Stimulated activated CD4-positive, alpha-beta T cell treated with anti-CD3 and anti-CD28 coated beads, Interleukin-1b, Interleukin-23, amount 100 ng/mL, for 1 hour (primary cell): Measurements from ENCODE around the gene DNAJB9.

Source experiments
- DNase-seq, 2 donors: peaks; one replicate each; pipeline ENCODE4 v3.0.0-alpha.2; 2020; ENCODE audit warnings: low read depth in 2 of 2

Gene DNAJB9

GRCh38 chr7:108605559-108606201 is 36.0 kb downstream of the DNAJB9 start:
- no peak for DNase-seq

DNA sequence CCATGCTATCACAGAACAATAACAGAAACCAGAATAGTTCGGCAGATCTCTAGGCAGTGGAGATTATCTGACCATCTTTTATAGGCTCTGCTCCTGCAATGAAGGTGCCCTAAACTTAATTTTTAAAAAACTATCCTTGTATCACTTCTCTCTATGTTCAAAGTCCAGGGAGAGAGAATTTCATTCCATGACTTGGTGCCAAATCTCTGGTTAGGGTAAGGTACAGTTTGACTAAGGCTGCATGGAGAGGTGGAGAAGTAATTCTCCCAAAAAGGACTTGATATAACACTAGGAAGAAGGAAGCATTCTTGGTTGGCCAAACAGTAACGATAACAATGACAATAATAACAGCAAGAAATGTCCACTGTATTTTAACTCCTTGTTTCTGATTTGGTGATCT is 40.0 kb downstream of the DNAJB9 start:
- DNase-seq, result no peak

- no peak for DNase-seq
These were observed 41.6 kb downstream of the DNAJB9 start for GRCh38 chr7:108611268-108611667.

GRCh38 chr7:108613147-108613948 is 43.7 kb downstream of the DNAJB9 start:
- no peak for DNase-seq

DNA sequence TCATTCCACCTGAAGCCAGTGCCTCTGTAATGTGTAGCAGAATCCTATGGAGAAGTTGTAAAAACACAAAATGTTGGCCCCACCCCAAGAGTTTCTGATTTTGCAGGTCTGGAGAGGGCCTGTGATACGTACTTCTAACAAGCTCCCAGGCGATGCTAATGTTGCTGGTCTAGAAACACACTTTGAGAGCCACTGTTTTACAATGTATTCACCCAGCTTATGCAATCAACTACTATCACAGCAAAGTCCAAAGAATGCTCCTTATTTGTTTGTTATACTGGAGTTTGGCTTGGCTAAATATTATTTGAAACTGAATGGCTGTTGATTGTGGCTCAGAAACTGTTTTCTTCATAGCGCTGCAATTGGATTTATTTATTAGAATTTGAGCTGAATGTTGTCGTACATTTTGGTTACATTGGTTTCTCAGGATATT is 44.3 kb downstream of the DNAJB9 start:
- no peak for DNase-seq

GRCh38 chr7:108614896-108615295 is 45.2 kb downstream of the DNAJB9 start:
- DNase-seq, result no peak

GRCh38 chr7:108618056-108618455 is 48.4 kb downstream of the DNAJB9 start:
- DNase-seq, result no peak

DNA sequence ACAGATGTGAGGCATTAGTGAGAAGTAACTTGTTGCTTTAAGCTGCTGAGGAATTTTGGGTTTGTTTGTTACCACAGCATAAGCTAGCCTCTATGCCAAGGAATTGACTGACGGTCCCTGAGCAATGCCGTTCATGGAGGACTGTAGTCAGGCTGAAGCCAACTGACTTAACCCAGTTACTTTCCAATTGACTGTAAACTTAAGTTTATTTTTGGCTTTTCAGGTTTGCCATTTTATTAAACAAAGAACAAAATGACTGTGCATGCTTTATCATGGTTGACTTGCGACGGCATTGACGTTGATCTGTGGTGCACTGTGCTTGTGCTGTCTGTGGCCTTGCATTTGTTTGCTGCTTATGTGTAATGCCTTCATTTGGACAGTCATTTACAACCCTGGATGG is 53.5 kb downstream of the DNAJB9 start:
- DNase-seq, result no peak
